HepG2 (cell line): ENCODE data around the gene HERC4. TPM values are rescaled to one million over a fixed set of nuclear protein-coding genes. Genes with fewer than 3 reads are reported as not detected.

Experiments used
- ATAC-seq: fragments of 200-7000 bp; cut with Tn5 transposase; 3 replicates; pipeline ENCODE4 v1.9.1; 2020; ENCODE audit warnings: mild to moderate bottlenecking, moderate library complexity
- BruUV-seq: library from RNA; stranded (reverse); fragments of 400-500 nt; replicated peaks from 2 replicates; lab custom pipeline; 2021; lab: Mats Ljungman, UMichigan
- CTCF ChIA-PET: fragments of 300-600 bp; formaldehyde crosslinking; extraction: SDS; loops from one replicate; lab custom pipeline; 2021; ENCODE audit warnings: low total read pairs, inconsistent platforms, low intra/inter-chr PET ratio; lab: Yijun Ruan, JAX
- POLR2A ChIA-PET: fragments of 350-600 bp; sonication (Branson Sonifier 250); formaldehyde crosslinking; loops from one replicate; lab custom pipeline; 2020; ENCODE audit warnings: antibody characterized with exemption, inconsistent platforms; lab: Yijun Ruan, JAX
- DNase-seq: peaks from one replicate; pipeline ENCODE4 v3.0.0-alpha.2; 2015; ENCODE audit warnings: low spot score
- FAIRE-seq: peaks from 3 replicates; lab custom pipeline; 2011; peaks lifted over from hg19 to GRCh38; lab: Jason Lieb, UNC
- H2AFZ ChIP-seq: one replicate; pipeline ENCODE4 v1.6.1; 2011; ENCODE audit warnings: low read length, inconsistent platforms
- H3K27ac ChIP-seq: fragments of 300-600 bp; 3 replicates; pipeline ENCODE4 v1.8.0; 2011; ENCODE audit warnings: mixed run types, mild to moderate bottlenecking, mixed read lengths, low read length, inconsistent platforms; ENCODE audit not compliant: insufficient read depth; ENCODE audit errors: extremely low read length
- H3K27me3 ChIP-seq, 2 experiments: fragments of 200-600 bp in 1 of 2; 2 replicates in 1 of 2; 3 replicates in 1 of 2; pipeline versions ENCODE4 v1.6.0 to v1.8.0; 2011; ENCODE audit warnings: low read length in 2 of 2, mild to moderate bottlenecking in 2 of 2, moderate library complexity in 2 of 2, inconsistent platforms in 1 of 2; ENCODE audit not compliant: insufficient read depth in 2 of 2, control insufficient read depth in 1 of 2
- H3K36me3 ChIP-seq, 2 experiments: fragments of 200-600 bp in 1 of 2; replicated peaks in 1 of 2; 2 replicates in 1 of 2; 3 replicates in 1 of 2; pipeline versions ENCODE4 v1.5.1 to v1.8.0; 2011; ENCODE audit warnings: low read length in 2 of 2, inconsistent platforms in 1 of 2; ENCODE audit not compliant: insufficient read depth in 2 of 2, control insufficient read depth in 1 of 2
- H3K4me1 ChIP-seq: 2 replicates; pipeline ENCODE4 v1.5.1; 2012; ENCODE audit warnings: low read length, inconsistent platforms; ENCODE audit not compliant: insufficient read depth
- H3K4me2 ChIP-seq: 2 replicates; pipeline ENCODE4 v1.6.0; 2011; ENCODE audit warnings: low read depth, low read length, inconsistent platforms
- H3K4me3 ChIP-seq, 3 experiments: fragments of 200-600 bp in 1 of 3; sonication (generic), shearing (Covaris generic) in 1 of 3; replicated peaks in 1 of 3; 2 replicates each; pipeline ENCODE4 v1.5.1; 2011 to 2016; ENCODE audit warnings: low read length in 3 of 3, inconsistent platforms in 2 of 3, low read depth in 2 of 3, mild to moderate bottlenecking in 2 of 3, control low read depth in 1 of 3, mixed read lengths in 1 of 3; ENCODE audit not compliant: insufficient read depth in 1 of 3
- H3K79me2 ChIP-seq: one replicate; pipeline ENCODE4 v1.6.1; 2011; ENCODE audit warnings: low read length, inconsistent platforms; ENCODE audit not compliant: insufficient read depth
- H3K9ac ChIP-seq: 2 replicates; pipeline ENCODE4 v1.6.0; 2011; ENCODE audit warnings: mild to moderate bottlenecking, low read depth, low read length, inconsistent platforms; ENCODE audit not compliant: insufficient read depth
- H3K9me3 ChIP-seq: 2 replicates; pipeline ENCODE4 v1.5.1; 2012; ENCODE audit warnings: mild to moderate bottlenecking, low read length
- H4K20me1 ChIP-seq: 2 replicates; pipeline ENCODE4 v1.6.0; 2011; ENCODE audit warnings: inconsistent platforms, mild to moderate bottlenecking, low read length, moderate library complexity; ENCODE audit not compliant: insufficient read depth
- GABPA ChIP-seq, 2 experiments: IDR thresholded peaks; 2 replicates each; pipeline ENCODE4 v1.6.1; 2011 to 2016; ENCODE audit warnings: low read depth in 2 of 2, low read length in 1 of 2, missing biosample characterization in 1 of 2, missing genetic modification characterization in 1 of 2
- GATA4 ChIP-seq: sonication (generic); IDR thresholded peaks from 2 replicates; pipeline ENCODE4 v1.6.1; 2016; ENCODE audit warnings: antibody characterized with exemption, low read depth, borderline replicate concordance
- HCFC1 ChIP-seq: fragments of 150-350 bp; IDR thresholded peaks from 2 replicates; pipeline ENCODE4 v1.6.1; 2014; ENCODE audit warnings: low read depth, low read length
- NFRKB ChIP-seq: fragments of 450-650 bp; IDR thresholded peaks from 2 replicates; pipeline ENCODE4 v1.6.1; 2017
- PAF1 ChIP-seq: IDR thresholded peaks from 2 replicates; pipeline ENCODE4 v1.6.1; 2016; ENCODE audit warnings: missing genetic modification reagents, missing compliant biosample characterization
- PRPF4 ChIP-seq: fragments of 200-400 bp; formaldehyde crosslinking; IDR thresholded peaks from 2 replicates; pipeline ENCODE4 v1.6.1; 2016; ENCODE audit warnings: low read length, low read depth; ENCODE audit not compliant: poor library complexity, severe bottlenecking
- SATB2 ChIP-seq: sonication (generic); formaldehyde crosslinking; IDR thresholded peaks from 2 replicates; pipeline ENCODE4 v1.5.0; 2020; ENCODE audit warnings: missing genetic modification reagents
- ZNF224 ChIP-seq: sonication (generic); formaldehyde crosslinking; IDR thresholded peaks from 2 replicates; pipeline ENCODE4 v1.5.0; 2020; ENCODE audit warnings: mild to moderate bottlenecking, missing genetic modification reagents
- ZNF253 ChIP-seq: sonication (generic); formaldehyde crosslinking; IDR thresholded peaks from 2 replicates; pipeline ENCODE4 v1.8.0; 2022; ENCODE audit warnings: mild to moderate bottlenecking, missing genetic modification reagents, borderline replicate concordance
- ZNF350 ChIP-seq: sonication (generic); formaldehyde crosslinking; IDR thresholded peaks from 2 replicates; pipeline ENCODE4 v1.4.0; 2020; ENCODE audit warnings: mild to moderate bottlenecking, low read depth, missing genetic modification reagents, borderline replicate concordance
- WGBS: methylation state at CpG from one replicate; pipeline ENCODE4 v1.1.6; 2017; ENCODE audit warnings: low lambda C conversion rate; 5-methylcytosine and 5-hydroxymethylcytosine counted together
- in situ Hi-C: cut with HindIII; loops from 2 replicates; pipeline ENCODE4 v1.10.0; 2017; ENCODE audit warnings: low pct_unique_long_range_greater_than_20kb; ENCODE audit not compliant: extremely low pct_ligation_motif_present
- intact Hi-C: fragments of 100-400 bp; cut with micrococcal nuclease; formaldehyde crosslinking; loops from one replicate; pipeline ENCODE4 v1.10.0; 2022; ENCODE audit not compliant: unreplicated experiment
- polyA plus RNA-seq, 8 experiments: library from polyadenylated mRNA; depleted of rRNA in 3 of 8; stranded (reverse) in 7 of 8; unstranded in 1 of 8; fragments of >200 nt; fragmentation: Illumina TruSeq in 4 of 8; extraction: Trizol in 4 of 8; gene quantifications; 2 replicates each; pipeline versions ENCODE4 v1.2.1 to v1.2.3, GENCODE V29; 2011 to 2016; ENCODE audit warnings: low read depth in 4 of 8, missing spikeins in 1 of 8, mixed read lengths in 1 of 8; ENCODE audit not compliant: insufficient read depth in 1 of 8
- total RNA-seq, 5 experiments: library from RNA; depleted of rRNA; stranded (reverse); fragments of >200 nt; fragmentation: Illumina TruSeq; extraction: Trizol; gene quantifications; 2 replicates each; pipeline ENCODE4 v1.2.3, GENCODE V29; 2016; ENCODE audit warnings: low read depth in 1 of 5
- TF ChIP-seq, protein P1 (sequence below): sonication (generic); formaldehyde crosslinking; IDR thresholded peaks from 2 replicates; pipeline ENCODE4 v1.8.0; 2022; ENCODE audit warnings: missing genetic modification reagents, mild to moderate bottlenecking, borderline replicate concordance
- TF ChIP-seq, protein P2 (sequence below): sonication (generic); formaldehyde crosslinking; IDR thresholded peaks from 2 replicates; pipeline ENCODE4 v1.4.0; 2020; ENCODE audit warnings: missing genetic modification reagents
- TF ChIP-seq, protein P3 (sequence below): sonication (generic); formaldehyde crosslinking; IDR thresholded peaks from 2 replicates; pipeline ENCODE4 v1.9.0; 2021; ENCODE audit warnings: missing genetic modification reagents, mild to moderate bottlenecking, borderline replicate concordance
- TF ChIP-seq, protein P4 (sequence below): sonication (generic); formaldehyde crosslinking; conservative IDR thresholded peaks from 2 replicates; pipeline ENCODE4 v1.4.0; 2020; ENCODE audit warnings: missing genetic modification reagents
- TF ChIP-seq, protein P5 (sequence below): sonication (generic); formaldehyde crosslinking; IDR thresholded peaks from 2 replicates; pipeline ENCODE4 v1.5.0; 2020; ENCODE audit warnings: missing genetic modification reagents, mild to moderate bottlenecking, borderline replicate concordance
- TF ChIP-seq, protein P6 (sequence below): sonication (generic); formaldehyde crosslinking; conservative IDR thresholded peaks from 2 replicates; pipeline ENCODE4 v1.8.0; 2022; ENCODE audit warnings: missing genetic modification reagents

The HERC4 gene
- total and polyA plus RNA-seq, 2 of the 13 experiments (the other 11 are each of a cell fraction or from before 2014, with no cell fraction given): 9.8 to 20.2 TPM

DNA sequence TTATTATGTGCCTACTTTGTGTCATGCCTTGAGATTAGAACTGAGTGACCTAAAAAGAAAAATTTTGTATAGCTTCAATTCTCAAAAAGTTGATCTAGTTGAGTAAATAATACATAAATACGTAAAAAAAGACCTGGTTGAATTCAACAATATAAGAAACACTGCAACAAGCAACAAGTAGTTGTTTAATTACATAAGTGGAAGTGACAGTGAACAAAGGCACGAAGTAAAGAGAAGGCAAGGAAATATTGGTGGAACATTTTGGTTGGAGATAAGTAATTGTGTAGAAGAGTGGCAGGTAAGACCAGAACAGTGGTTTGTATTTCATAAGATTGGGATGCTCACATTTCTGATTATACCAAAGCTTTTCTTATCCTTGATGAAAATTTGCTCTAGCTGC is 26.0 kb upstream of the HERC4 start (continued):
- TF ChIP-seq ZNF224 (no peak), GATA4 (no peak), PAF1 (CRISPR knock-in tag) (no peak), ZNF253 (no peak)

DNA sequence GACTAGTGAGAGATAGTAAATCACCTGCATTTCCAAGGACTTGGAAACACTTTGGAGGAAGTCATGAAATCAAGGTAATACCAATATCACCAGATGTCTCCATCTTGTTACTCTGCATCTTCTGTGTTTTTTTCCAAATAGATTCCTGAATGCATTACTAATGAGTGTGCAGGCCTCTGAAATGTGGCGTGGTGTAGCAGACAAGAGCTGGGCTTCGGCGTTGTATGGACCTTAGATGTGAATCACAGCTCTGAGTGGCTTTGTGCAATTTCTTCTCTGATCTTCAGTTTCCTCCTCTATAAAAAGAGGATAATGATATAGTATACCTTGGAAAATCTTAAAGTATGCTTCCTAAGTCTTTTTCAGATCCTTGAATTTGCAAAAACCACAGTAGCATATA is 24.7 kb upstream of the HERC4 start:
- Histone ChIP-seq H2AFZ (no peak overlapping the region), H3K9me3 (no peaks in the 10 kb centered on the region), H3K79me2 (no peaks in the 10 kb centered on the region), H3K27ac (no peak overlapping the region), H3K4me1 (no peaks in the 10 kb centered on the region), H3K27me3 (no peaks in the 10 kb centered on the region), H4K20me1 (no peaks in the 10 kb centered on the region), H3K36me3 (no peaks in the 10 kb centered on the region), H3K9ac (no peak overlapping the region), H3K4me2 (no peak overlapping the region), H3K4me3 (no peak overlapping the region)
- DNase-seq: no peak
- CTCF ChIA-PET: no interaction called here
- WGBS: 63% methylated on average over 3 of the region's 3 CpGs
- in situ Hi-C loops: no loop called here
- BruUV-seq: no TSS peak
- POLR2A ChIA-PET: no interaction called here
- FAIRE-seq: no peak
- intact Hi-C loops: no loop called here
- ATAC-seq: no peak
- TF ChIP-seq PRPF4 (no peak), GABPA (IDR thresholded peaks at IDR 0.05; ENCODE audit: low read depth, low read length) (no peak), GABPA (CRISPR knock-in tag; IDR thresholded peaks at IDR 0.05; ENCODE audit: low read depth) (no peak), NFRKB (no peak), ZNF350 (CRISPR knock-in tag) (no peak), HCFC1 (no peak), SATB2 (CRISPR knock-in tag) (no peak)
- TF ChIP-seq, protein P1, sequence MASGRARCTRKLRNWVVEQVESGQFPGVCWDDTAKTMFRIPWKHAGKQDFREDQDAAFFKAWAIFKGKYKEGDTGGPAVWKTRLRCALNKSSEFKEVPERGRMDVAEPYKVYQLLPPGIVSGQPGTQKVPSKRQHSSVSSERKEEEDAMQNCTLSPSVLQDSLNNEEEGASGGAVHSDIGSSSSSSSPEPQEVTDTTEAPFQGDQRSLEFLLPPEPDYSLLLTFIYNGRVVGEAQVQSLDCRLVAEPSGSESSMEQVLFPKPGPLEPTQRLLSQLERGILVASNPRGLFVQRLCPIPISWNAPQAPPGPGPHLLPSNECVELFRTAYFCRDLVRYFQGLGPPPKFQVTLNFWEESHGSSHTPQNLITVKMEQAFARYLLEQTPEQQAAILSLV (CRISPR knock-in tag): no peak
- TF ChIP-seq, protein P2, sequence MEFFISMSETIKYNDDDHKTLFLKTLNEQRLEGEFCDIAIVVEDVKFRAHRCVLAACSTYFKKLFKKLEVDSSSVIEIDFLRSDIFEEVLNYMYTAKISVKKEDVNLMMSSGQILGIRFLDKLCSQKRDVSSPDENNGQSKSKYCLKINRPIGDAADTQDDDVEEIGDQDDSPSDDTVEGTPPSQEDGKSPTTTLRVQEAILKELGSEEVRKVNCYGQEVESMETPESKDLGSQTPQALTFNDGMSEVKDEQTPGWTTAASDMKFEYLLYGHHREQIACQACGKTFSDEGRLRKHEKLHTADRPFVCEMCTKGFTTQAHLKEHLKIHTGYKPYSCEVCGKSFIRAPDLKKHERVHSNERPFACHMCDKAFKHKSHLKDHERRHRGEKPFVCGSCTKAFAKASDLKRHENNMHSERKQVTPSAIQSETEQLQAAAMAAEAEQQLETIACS (CRISPR knock-in tag): no peak
- TF ChIP-seq, protein P3, sequence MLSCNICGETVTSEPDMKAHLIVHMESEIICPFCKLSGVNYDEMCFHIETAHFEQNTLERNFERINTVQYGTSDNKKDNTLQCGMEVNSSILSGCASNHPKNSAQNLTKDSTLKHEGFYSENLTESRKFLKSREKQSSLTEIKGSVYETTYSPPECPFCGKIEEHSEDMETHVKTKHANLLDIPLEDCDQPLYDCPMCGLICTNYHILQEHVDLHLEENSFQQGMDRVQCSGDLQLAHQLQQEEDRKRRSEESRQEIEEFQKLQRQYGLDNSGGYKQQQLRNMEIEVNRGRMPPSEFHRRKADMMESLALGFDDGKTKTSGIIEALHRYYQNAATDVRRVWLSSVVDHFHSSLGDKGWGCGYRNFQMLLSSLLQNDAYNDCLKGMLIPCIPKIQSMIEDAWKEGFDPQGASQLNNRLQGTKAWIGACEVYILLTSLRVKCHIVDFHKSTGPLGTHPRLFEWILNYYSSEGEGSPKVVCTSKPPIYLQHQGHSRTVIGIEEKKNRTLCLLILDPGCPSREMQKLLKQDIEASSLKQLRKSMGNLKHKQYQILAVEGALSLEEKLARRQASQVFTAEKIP (CRISPR knock-in tag): no peak
- TF ChIP-seq, protein P4, sequence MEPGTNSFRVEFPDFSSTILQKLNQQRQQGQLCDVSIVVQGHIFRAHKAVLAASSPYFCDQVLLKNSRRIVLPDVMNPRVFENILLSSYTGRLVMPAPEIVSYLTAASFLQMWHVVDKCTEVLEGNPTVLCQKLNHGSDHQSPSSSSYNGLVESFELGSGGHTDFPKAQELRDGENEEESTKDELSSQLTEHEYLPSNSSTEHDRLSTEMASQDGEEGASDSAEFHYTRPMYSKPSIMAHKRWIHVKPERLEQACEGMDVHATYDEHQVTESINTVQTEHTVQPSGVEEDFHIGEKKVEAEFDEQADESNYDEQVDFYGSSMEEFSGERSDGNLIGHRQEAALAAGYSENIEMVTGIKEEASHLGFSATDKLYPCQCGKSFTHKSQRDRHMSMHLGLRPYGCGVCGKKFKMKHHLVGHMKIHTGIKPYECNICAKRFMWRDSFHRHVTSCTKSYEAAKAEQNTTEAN (CRISPR knock-in tag): no peak
- TF ChIP-seq, protein P5, sequence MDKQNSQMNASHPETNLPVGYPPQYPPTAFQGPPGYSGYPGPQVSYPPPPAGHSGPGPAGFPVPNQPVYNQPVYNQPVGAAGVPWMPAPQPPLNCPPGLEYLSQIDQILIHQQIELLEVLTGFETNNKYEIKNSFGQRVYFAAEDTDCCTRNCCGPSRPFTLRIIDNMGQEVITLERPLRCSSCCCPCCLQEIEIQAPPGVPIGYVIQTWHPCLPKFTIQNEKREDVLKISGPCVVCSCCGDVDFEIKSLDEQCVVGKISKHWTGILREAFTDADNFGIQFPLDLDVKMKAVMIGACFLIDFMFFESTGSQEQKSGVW (CRISPR knock-in tag): no peak
- TF ChIP-seq, protein P6, sequence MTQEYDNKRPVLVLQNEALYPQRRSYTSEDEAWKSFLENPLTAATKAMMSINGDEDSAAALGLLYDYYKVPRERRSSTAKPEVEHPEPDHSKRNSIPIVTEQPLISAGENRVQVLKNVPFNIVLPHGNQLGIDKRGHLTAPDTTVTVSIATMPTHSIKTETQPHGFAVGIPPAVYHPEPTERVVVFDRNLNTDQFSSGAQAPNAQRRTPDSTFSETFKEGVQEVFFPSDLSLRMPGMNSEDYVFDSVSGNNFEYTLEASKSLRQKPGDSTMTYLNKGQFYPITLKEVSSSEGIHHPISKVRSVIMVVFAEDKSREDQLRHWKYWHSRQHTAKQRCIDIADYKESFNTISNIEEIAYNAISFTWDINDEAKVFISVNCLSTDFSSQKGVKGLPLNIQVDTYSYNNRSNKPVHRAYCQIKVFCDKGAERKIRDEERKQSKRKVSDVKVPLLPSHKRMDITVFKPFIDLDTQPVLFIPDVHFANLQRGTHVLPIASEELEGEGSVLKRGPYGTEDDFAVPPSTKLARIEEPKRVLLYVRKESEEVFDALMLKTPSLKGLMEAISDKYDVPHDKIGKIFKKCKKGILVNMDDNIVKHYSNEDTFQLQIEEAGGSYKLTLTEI (CRISPR knock-in tag): no peak
